ENCODE data around the gene SUN1.

GRCh38 chr7:856444-857095, 24.3 kb downstream of the SUN1 start:
- TF ChIP-seq CTCF (IDR thresholded peaks at IDR 0.05), result no peak
- TF ChIP-seq ZFX (IDR thresholded peaks at IDR 0.05; ENCODE audit: borderline replicate concordance), result no peak
